IPS DF 4.7 (cell line): Measurements from ENCODE around the gene NUB1.

ENCODE experiments used
- DNase-seq: peaks from one replicate; pipeline ENCODE4 v3.0.0-alpha.2; 2013; ENCODE audit warnings: low spot score; ENCODE audit errors: extremely low read depth

Gene NUB1

DNA sequence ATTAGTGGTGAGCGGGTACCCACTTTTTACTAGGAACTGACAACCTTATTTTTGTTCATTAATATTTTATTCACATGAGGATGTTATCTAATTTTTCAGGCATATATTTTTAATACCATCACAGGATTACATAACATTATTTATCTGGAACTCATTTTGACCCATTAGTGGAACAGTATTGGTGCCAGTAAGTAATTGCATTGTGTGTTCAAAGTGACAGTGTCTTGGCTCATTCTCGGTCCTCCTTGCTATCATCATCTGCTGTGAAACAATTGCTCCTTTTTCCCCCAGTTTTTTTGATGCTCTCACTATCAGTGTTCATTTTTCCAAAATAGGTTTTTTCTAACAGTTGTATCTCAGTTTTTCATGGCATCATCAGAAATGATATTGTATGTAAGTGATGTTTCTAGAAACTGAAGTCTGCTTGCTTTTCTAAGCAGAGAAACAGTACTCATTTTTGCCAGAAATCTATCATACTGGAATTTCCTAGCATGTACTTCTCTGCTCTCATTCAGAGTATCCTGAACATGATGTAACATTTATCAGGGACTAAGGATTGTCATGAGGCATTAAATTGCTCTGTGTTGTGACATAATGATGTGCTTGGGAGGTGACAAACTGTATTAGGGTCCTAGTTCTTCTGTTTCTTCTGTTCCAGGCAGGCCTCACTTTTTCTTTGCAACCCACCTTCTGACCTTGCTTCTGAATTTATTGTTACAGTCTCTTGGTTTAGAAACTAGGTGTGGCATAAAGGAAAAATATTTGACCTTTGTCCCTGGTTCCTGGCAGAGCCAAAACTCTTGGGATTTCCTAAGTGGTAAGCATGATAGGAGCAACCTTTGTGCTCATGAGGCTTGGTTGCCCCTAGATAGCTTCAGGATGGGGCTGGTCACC, 4.2 kb downstream of the NUB1 start:
- no peak for DNase-seq

DNA sequence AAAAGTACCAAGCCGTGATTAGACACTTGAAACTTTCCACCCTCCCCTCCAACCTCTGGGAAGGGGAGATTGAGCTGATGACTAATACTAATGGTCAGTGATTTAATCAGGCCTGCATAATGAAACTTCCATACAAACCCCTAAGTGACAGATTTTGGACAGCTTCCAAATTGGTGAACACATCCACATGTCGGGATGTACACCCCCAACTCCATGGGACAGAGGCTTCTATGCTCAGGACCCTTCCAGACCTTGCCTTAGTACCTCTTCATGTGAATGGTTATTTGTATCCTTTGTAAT, 4.8 kb downstream of the NUB1 start:
- no peak for DNase-seq

DNA sequence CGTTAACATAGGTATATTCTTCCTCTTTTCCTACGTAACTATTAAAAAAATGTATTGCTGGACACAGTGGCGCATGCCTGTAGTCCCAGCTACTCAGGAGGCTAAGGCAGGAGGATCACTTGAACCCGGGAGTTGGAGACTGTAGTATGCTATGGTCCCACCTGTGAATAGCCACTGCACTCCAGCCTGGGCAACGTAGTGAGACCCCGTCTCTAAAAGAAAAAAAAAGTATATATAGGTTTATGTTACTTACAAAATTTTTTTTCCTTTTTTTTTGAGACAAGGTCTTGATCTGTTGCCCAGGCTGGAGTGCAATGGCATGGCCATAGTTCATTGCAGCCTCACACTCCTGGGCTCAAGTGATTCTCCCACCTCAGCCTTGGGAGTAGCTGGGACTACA, 5.6 kb downstream of the NUB1 start:
- DNase-seq, result no peak

DNA sequence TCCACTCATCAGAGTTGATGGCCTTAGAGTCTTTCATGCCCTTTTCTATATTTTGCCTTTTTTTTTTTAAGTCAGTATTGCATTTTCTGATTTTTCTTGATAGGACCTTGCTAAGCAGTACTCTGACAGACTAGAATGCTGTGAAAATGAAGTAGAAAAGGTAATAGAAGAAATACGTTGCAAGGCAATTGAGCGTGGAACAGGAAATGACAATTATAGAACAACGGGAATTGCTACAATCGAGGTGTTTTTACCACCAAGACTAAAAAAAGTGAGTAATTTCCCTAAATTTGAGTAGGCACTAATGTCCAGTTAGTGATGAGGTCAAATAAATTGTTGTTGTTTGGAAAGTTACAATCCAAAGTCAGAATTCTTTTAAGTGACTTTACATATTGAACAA, 7.4 kb downstream of the NUB1 start:
- no peak for DNase-seq

DNA sequence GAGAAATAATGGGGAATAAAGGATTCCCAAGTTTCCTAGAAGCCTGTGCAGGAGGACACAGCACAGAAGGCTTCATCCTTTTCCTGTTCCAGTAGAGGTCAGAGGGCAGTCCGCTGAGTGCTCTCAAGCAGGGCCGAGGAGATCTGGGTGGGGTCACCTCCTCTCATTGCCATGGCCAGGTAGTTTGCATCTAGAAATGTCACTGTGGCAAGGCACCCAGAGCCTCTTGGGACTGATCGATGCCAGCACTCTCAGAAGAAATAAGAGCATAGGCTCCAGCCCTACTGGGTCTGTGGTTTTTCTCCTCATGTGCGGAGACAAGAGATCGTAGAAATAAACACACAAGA, 7.9 kb downstream of the NUB1 start:
- DNase-seq, result no peak

DNA sequence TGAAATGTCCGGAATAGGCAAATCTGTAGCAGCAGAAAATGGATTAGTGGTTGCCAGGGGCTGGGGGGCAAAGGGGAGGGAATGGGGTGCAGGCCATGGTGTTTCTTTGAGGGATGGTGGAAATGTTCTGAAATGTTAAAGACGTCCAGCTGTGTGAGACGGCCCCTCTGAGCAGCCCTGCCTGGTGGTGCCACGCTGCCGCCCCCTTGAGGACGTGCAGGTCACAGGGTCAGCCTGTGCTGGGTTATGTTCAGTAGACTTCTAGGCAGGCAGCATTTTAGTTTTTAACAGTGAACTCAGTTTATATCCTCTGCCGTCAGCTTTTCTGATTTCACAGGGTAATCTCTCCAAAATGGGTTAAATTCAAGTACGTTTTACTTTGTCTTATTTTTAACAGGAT, 9.4 kb downstream of the NUB1 start:
- DNase-seq, result no peak

DNA sequence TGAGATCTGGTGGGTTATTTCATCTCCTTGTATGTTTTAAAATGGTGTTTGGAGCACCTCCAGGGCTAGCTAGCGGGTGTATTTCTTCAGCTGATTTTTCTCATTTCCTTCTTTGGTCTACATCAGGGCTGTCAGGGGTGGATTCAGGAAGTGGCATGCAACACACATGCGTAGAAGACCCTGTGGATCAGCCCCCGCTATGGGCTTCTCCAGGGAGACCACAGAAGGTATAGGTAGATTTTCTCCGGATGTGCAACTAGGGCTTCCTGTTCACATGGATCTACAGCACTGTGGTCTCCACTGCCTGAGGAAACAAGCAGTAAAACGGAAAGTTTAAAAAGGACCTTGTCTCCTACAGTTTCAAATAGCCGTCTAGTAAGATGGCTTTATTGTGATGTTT, 10.4 kb downstream of the NUB1 start:
- no peak for DNase-seq

DNA sequence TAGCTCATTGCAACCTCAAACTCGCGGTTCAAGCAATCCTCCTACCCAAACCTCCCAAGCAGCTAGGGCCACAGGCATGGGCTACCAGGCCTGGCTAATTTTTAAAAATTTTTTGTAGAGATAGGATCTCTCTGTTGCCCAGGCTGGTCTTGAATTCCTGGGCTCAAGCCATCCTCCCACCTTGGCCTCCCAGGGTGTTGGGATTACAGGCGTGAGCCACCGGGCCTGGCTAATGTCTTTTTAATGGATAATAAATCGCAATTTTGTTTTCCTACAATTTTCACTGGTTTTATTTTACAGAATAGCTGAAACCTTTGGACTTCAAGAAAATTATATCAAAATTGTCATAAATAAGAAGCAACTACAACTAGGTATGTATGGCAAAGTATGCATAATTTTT, 10.9 kb downstream of the NUB1 start:
- DNase-seq, result no peak

DNA sequence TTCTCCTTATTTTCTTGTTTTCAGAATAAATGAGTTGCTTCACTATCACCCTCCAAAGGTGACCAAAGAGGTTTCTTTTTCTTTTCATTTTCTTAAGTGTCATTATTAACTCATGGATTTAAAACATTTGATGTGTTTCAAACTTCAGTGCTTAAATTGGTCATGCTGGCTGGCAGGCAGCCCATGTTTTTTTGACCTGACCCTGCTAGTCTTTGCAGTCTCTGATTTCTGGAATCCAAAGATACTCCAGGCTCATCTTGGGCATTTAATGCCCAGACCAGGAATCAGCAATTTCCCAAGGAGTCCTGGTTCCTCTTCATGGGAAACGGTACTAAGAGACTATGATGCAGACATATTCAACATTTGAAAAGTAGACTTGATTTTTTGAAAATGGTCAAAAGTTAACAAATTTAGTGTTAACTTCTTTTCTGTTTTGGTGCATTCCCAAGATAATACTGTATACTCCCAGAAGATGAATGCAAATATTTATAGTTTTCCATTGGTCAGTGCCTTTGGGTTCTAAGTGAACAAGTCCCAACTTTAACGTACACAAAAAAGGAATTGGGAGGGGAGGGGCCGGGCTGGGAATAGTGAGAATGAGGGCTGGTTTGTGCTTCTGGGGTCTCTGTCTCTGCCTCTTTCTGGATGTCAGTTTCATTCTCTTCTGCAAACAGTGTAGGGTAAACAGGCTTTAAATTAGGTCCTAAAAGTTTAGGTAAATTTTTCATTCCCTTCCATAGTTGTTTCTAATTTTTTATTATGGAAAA, 19.8 kb downstream of the NUB1 start:
- DNase-seq, result no peak

DNA sequence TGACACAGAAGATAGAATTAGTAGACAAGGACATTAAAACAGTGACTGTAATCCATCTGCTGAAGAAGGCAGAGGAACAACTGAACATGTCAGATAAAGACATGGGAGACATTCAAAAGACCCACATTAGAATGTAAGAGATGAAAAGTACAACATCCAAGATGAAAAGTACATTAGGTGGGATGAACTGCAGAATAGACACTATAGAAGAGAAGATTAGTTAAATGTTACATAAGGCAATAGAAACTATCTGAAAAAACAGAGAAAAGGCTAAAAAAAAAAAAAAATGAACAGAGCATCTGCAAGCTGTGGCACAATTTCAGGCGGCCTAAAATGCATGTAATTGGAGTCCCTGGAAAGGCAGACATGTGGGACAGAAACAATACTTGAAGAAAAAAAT, 21.6 kb downstream of the NUB1 start:
- DNase-seq, result no peak

DNA sequence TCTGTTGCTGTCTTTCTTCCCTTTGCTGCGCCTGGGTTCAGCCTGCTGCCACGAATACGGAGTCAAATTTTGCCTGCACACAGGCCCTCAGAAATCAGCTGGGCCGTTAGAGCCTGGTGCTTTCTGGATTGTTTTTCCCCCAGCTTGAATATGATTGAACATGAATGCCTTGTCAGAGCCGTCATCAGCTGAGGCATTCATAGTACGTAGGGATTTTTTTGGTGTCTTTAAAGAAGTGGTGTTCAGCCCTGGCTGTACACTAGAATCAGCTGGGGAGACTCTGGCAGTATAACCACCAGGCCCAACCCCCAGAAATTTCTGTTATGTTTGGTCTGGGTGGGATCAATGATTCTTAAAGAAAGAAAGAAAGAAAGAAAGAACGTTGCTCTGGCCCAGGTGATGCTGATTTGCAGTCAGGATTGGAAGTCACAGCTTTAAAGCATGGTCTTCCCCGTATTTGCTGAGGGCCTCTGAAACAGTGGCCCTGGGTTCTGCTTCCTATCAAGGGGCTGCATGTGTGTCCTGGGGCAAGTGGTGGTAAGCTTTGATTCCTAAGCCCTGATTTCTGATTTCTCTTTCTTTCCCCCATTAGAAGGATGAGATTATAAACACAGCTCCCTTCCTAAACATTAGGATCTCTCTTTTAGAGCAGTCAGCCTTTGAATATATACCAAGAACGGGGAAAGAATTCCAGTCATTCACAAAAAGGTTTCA, 24.7 kb downstream of the NUB1 start:
- no peak for DNase-seq

DNA sequence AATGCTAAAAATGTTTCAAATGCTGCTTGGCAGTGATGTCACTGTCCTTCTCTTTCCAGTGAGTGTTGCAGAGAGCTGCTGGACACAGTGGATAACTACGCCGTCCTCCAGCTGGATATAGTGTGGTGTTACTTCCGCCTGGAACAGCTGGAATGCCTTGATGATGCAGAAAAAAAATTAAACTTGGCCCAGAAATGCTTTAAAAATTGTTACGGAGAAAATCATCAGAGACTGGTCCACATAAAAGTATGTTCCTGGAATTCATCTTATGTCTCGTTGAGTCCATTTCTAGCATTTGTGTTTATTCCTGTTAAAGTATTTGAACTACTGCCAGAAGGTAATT, 25.2 kb downstream of the NUB1 start:
- no peak for DNase-seq

DNA sequence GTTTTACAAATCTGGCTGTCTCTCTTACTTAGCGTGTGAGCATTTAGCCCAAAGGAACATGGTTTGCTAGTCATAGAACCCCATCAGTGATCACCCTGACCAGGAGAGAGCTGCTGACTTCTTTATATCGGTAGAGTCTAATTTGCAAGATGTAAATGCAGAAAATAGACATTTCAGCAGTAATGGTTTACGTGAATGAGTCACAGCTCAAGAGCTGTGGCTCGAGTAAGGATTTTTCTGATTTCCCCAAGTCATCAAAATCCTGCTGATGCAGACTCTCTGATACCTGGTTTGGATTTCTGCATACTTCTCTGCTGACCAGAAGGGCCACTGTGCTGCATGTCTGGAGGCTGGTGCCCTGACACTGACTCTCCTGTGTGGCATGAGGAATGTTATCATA, 25.7 kb downstream of the NUB1 start:
- DNase-seq, result no peak

DNA sequence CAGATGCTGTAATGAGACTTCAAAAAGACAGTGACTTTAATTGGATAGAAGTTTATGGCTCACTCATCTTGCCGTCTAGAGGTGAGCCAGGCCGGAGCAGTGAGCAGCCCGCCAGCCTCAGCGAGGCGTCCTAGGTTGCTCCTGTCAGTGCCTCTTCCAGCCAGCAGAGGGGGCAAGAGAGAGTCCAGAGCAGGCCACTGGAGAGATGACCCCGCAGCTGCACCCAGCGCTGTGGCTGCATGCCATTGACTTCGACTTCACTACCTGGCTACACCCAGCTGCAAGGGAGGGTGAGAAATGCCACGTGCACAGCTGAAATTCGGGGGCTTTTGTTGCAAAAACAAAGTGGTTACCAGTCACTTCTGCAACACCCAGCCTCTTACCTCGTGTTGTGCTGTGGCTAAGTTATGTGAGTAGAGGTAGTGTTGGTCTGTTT, 26.5 kb downstream of the NUB1 start:
- DNase-seq, result no peak

DNA sequence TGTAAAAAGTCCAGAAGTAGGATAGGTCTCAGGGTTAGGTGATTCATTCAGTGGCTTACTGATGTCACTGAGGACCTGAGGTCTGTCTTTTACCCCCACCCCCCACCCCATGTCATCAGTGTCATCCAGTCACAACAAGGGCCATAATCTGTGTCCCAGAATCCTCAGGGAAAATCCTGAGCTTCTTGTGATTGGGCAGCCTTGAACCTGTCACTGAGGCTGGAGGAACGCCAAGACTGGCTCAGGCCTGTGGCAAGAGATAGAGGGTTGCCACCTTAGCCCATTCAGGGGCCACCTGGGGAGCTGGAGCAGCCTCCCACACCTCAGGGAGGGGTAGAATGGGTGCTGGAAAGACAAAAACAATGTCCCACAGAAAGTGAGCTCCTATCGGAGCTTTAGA, 29.7 kb downstream of the NUB1 start:
- DNase-seq, result no peak

DNA sequence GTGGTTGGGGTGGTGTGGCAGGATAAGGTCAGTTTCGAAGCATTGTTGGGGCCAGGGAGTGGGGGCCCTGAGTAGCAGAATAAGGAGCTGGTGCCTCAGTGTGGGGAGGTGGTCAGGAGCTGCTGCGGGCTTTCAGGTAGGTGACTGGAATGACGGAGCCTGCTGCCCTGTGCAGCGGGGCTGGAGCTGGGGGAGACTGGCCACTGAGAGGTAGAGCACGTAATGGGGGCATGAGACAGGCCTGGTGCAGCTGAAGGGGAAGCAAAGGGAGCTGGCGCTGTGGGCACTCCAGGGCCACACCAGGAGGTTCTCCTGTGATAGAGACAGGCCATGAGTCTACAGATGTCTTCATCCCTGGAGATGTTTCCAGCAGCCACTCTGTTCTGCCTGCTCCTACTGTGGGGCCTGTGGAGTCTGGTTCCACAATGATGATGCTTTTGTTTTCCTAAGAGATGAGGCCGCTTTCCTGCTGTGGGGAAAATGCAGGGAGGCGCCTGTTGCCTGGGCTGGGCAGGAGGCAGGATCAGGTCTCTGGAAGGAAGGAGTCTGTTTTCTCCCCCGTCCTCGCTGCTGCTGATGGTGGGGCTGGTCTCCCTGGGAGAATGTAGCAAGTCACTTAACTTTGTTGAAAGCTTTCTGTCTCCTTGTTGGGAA, 31.1 kb downstream of the NUB1 start:
- no peak for DNase-seq

DNA sequence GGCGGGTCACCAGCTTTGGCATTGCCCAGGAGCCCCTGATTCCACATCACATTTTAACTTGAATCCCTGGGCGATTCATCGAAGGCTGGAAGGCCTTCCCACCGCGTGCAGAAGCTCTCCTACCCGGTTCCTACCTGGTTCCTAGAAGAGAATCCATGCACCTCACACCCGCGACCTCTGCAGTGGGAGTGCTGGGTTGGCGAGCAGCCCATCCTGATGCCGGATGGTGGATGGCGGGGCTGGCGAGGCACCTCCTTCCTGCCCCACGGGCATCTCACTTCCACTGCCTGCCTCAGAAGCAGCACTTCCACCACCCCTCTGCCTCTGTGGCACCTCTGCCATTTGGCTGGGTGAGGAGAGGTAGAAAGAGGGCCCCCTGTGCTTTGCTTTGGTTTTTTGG, 32.0 kb downstream of the NUB1 start:
- no peak for DNase-seq

DNA sequence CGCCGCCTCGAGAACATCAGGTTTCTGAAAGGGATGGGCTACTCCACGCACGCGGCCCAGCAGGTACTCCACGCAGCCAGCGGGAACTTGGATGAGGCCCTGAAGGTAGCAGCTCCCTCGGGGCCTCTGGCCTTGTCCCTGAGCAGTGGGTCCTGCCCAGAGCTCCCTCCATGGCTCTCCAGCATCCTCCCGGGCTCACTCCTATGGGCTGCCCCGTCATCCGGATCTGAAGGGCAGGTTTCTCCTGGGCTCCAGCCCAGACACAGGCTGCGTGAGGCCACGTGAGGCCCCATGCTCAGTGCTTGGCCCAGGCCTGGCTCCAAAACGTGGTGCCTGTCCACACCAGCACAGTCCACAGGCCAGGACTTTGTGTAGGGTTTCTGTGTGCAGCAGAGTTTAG, 32.5 kb downstream of the NUB1 start:
- no peak for DNase-seq

DNA sequence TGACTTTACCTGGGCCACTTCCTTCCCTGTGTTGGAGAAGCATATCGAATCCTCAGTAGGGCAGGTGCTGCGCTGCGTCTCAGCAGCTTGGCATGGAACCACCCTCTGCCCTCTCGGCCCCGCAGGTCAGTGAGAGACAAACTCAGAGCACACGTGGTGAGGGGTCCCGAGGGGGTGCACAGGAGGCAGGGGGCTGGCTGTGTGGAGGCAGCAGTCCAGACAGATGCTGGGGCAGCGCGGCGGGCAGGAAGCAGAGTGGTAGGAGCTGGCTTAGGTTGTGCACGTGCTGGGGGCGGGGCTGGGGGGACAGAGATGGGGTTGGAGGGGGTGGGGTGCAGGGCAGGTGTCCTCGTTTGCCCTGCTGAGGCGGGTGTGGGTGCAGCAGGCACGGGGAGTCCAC, 33.1 kb downstream of the NUB1 start:
- DNase-seq, result no peak

DNA sequence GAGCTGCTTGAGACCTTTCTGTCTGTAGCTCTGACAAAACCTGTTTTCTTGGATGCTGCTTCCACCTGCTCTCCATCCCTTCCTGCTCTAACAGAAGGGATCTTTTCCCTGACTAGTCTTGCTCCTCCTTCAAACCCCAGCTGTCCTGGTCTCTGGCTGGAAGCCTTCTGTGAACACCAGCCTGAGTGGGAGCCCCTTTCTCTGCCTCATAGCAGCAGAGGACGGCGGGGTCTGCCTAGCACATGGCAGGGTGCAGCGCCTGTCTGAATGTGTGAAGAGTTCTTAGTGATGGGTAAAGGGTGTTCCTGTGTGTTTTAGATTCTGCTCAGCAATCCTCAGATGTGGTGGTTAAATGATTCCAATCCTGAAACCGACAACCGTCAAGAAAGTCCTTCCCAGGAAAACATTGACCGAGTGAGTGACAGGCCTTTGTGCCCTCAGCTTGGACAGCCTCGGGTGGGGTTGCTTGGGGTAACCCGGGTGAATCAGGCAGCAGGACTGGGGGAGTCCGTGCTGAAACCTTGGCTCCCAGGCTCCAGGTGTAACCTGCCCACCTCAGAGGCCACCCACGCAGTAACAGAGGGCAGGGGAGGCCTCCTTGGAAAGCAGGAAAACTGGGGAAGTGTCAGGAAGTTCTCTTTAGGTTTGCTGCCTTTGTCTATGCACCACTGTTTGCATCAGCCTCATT, 34.1 kb downstream of the NUB1 start:
- DNase-seq, result no peak

DNA sequence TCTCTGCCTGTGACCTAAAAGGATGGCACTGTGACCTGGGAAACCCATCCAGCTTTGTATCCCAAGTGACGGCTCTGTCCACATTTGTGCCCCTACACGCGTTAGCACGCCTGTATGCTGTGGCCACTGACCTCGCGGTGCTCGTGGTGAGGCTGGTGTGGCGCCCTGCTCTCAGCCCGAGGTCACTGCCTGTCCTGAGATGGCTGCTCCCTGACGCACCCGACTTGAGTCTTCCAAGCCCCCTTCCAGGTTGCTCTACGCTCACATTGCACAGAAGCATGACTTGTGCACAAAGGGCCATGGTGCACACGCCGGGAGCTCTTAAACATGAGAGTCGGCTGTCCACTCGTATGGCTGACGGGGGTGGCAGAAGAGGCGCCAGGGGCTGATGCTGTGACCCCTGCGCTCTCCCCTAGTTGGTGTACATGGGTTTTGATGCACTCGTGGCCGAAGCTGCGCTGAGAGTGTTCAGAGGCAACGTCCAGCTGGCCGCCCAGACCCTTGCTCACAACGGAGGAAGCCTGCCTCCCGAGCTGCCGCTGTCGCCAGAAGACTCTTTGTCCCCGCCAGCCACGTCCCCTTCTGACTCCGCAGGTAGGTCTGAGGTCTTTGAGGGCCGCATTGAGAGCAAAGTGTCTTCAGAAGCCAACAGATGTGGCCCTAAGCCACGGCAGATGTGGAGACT, 34.7 kb downstream of the NUB1 start:
- no peak for DNase-seq
